Activated naive CD8-positive, alpha-beta T cell treated with anti-CD3 and anti-CD28 coated beads for 36 hours (primary cell): ENCODE results near the gene TCF4. TPM values are rescaled to one million over a fixed set of nuclear protein-coding genes. Genes with fewer than 3 reads are reported as not detected.

Experiments used
- DNase-seq: peaks from one replicate; pipeline ENCODE4 v3.0.0; 2021
- H3K27ac Mint-ChIP-seq: one replicate; pipeline ENCODE4 v1.8.0; 2022; ENCODE audit warnings: mild to moderate bottlenecking, moderate library complexity, mixed read lengths
- H3K27me3 Mint-ChIP-seq: one replicate; pipeline ENCODE4 v1.8.0; 2022; ENCODE audit warnings: mild to moderate bottlenecking, mixed read lengths
- H3K36me3 Mint-ChIP-seq: one replicate; pipeline ENCODE4 v1.8.0; 2021; ENCODE audit warnings: mild to moderate bottlenecking, mixed read lengths
- H3K4me1 Mint-ChIP-seq: one replicate; pipeline ENCODE4 v1.8.0; 2021; ENCODE audit warnings: mixed read lengths
- H3K4me3 Mint-ChIP-seq: one replicate; pipeline ENCODE4 v1.8.0; 2022; ENCODE audit warnings: mild to moderate bottlenecking, moderate library complexity, mixed read lengths
- H3K9me3 Mint-ChIP-seq: one replicate; pipeline ENCODE4 v1.8.0; 2022; ENCODE audit warnings: mixed read lengths
- total RNA-seq, 2 experiments: library from RNA; stranded (reverse); gene quantifications; one replicate each; pipeline ENCODE4 v1.2.3, GENCODE V29; 2021

TCF4 gene
- total RNA-seq, 2 experiments from 2014 or later, result 1.3 to 1.4 TPM

- H3K27me3 Mint-ChIP-seq, result no peaks in the 10 kb centered on the region
- no peak overlapping the region for H3K4me3 Mint-ChIP-seq
- no peaks in the 10 kb centered on the region for H3K36me3 Mint-ChIP-seq
- H3K4me1 Mint-ChIP-seq, result no peaks in the 10 kb centered on the region
- no peaks in the 10 kb centered on the region for H3K9me3 Mint-ChIP-seq
- no peak overlapping the region for H3K27ac Mint-ChIP-seq
- no peak for DNase-seq
Observed at GRCh38 chr18:55300936-55301531, 287.0 kb downstream of the TCF4 start.

GRCh38 chr18:55300421-55300935, 287.5 kb downstream of the TCF4 start:
- no peaks in the 10 kb centered on the region for H3K27me3 Mint-ChIP-seq
- no peak overlapping the region for H3K4me3 Mint-ChIP-seq
- no peak overlapping the region for H3K27ac Mint-ChIP-seq
- H3K4me1 Mint-ChIP-seq, result no peaks in the 10 kb centered on the region
- no peak for DNase-seq
- H3K9me3 Mint-ChIP-seq, result no peaks in the 10 kb centered on the region
- no peaks in the 10 kb centered on the region for H3K36me3 Mint-ChIP-seq

- no peaks in the 10 kb centered on the region for H3K9me3 Mint-ChIP-seq
- no peaks in the 10 kb centered on the region for H3K36me3 Mint-ChIP-seq
Observed at GRCh38 chr18:55296778-55297177, 291.2 kb downstream of the TCF4 start.

GRCh38 chr18:55296115-55296514, 291.9 kb downstream of the TCF4 start:
- Mint-ChIP-seq H3K4me1 (no peaks in the 10 kb centered on the region), H3K27me3 (no peaks in the 10 kb centered on the region), H3K9me3 (no peaks in the 10 kb centered on the region), H3K36me3 (no peaks in the 10 kb centered on the region), H3K4me3 (no peak overlapping the region), H3K27ac (no peak overlapping the region)
- DNase-seq, result no peak

More at GRCh38 chr18:55296778-55297177, 291.2 kb downstream of the TCF4 start:
- DNase-seq, result no peak
- H3K4me3 Mint-ChIP-seq, result no peak overlapping the region
- no peak overlapping the region for H3K27ac Mint-ChIP-seq
- H3K4me1 Mint-ChIP-seq, result no peaks in the 10 kb centered on the region
- no peaks in the 10 kb centered on the region for H3K27me3 Mint-ChIP-seq

- H3K9me3 Mint-ChIP-seq, result no peaks in the 10 kb centered on the region
- H3K27me3 Mint-ChIP-seq, result no peaks in the 10 kb centered on the region
- no peaks in the 10 kb centered on the region for H3K36me3 Mint-ChIP-seq
- DNase-seq, result no peak
- H3K4me1 Mint-ChIP-seq, result no peaks in the 10 kb centered on the region
- no peak overlapping the region for H3K4me3 Mint-ChIP-seq
- no peak overlapping the region for H3K27ac Mint-ChIP-seq
Observed at GRCh38 chr18:55290898-55291297, 297.1 kb downstream of the TCF4 start.

GRCh38 chr18:55289775-55290174, 298.2 kb downstream of the TCF4 start:
- Mint-ChIP-seq H3K27ac (no peak overlapping the region), H3K4me3 (no peak overlapping the region), H3K36me3 (no peaks in the 10 kb centered on the region), H3K27me3 (no peaks in the 10 kb centered on the region), H3K4me1 (no peaks in the 10 kb centered on the region), H3K9me3 (no peaks in the 10 kb centered on the region)
- DNase-seq, result no peak

- H3K9me3 Mint-ChIP-seq, result no peaks in the 10 kb centered on the region
- H3K27me3 Mint-ChIP-seq, result no peaks in the 10 kb centered on the region
- H3K27ac Mint-ChIP-seq, result no peak overlapping the region
- no peaks in the 10 kb centered on the region for H3K36me3 Mint-ChIP-seq
- H3K4me1 Mint-ChIP-seq, result no peaks in the 10 kb centered on the region
- H3K4me3 Mint-ChIP-seq, result no peak overlapping the region
- no peak for DNase-seq
Observed at GRCh38 chr18:55289048-55289447, 298.9 kb downstream of the TCF4 start.

GRCh38 chr18:55287935-55288868, 299.8 kb downstream of the TCF4 start:
- Mint-ChIP-seq H3K4me1 (no peaks in the 10 kb centered on the region), H3K4me3 (no peak overlapping the region), H3K36me3 (no peaks in the 10 kb centered on the region), H3K9me3 (no peaks in the 10 kb centered on the region), H3K27me3 (no peaks in the 10 kb centered on the region), H3K27ac (no peak overlapping the region)
- DNase-seq, result no peak

- no peaks in the 10 kb centered on the region for H3K27me3 Mint-ChIP-seq
- DNase-seq, result no peak
- H3K36me3 Mint-ChIP-seq, result no peaks in the 10 kb centered on the region
- no peaks in the 10 kb centered on the region for H3K4me1 Mint-ChIP-seq
- H3K27ac Mint-ChIP-seq, result no peak overlapping the region
- no peaks in the 10 kb centered on the region for H3K9me3 Mint-ChIP-seq
- H3K4me3 Mint-ChIP-seq, result no peak overlapping the region
Observed at GRCh38 chr18:55287149-55287806, 300.7 kb downstream of the TCF4 start.

- Mint-ChIP-seq H3K36me3 (no peaks in the 10 kb centered on the region), H3K27ac (no peak overlapping the region), H3K4me3 (no peak overlapping the region), H3K9me3 (no peaks in the 10 kb centered on the region), H3K4me1 (no peaks in the 10 kb centered on the region), H3K27me3 (no peaks in the 10 kb centered on the region)
- DNase-seq, result no peak
Observed at GRCh38 chr18:55286257-55286825, 301.7 kb downstream of the TCF4 start.

- peaks cover 3% of the 10 kb centered on the region for H3K27me3 Mint-ChIP-seq
- no peak overlapping the region for H3K4me3 Mint-ChIP-seq
- no peaks in the 10 kb centered on the region for H3K9me3 Mint-ChIP-seq
- no peaks in the 10 kb centered on the region for H3K36me3 Mint-ChIP-seq
- H3K4me1 Mint-ChIP-seq, result peaks cover 3% of the 10 kb centered on the region
- no peak overlapping the region for H3K27ac Mint-ChIP-seq
- no peak for DNase-seq
Observed at GRCh38 chr18:55284614-55285013, 303.4 kb downstream of the TCF4 start.

GRCh38 chr18:55283309-55283708, 304.7 kb downstream of the TCF4 start:
- Mint-ChIP-seq H3K36me3 (no peaks in the 10 kb centered on the region), H3K27me3 (peaks cover 3% of the 10 kb centered on the region), H3K4me3 (no peak overlapping the region), H3K4me1 (peaks cover 3% of the 10 kb centered on the region), H3K27ac (no peak overlapping the region), H3K9me3 (no peaks in the 10 kb centered on the region)
- no peak for DNase-seq

- Mint-ChIP-seq H3K4me3 (no peak overlapping the region), H3K4me1 (peaks cover 3% of the 10 kb centered on the region), H3K27me3 (peaks cover 3% of the 10 kb centered on the region), H3K27ac (no peak overlapping the region), H3K9me3 (no peaks in the 10 kb centered on the region), H3K36me3 (no peaks in the 10 kb centered on the region)
- DNase-seq, result no peak
Observed at GRCh38 chr18:55280503-55280902, 307.5 kb downstream of the TCF4 start.

GRCh38 chr18:55275039-55275901, 312.7 kb downstream of the TCF4 start:
- no peaks in the 10 kb centered on the region for H3K9me3 Mint-ChIP-seq
- H3K27me3 Mint-ChIP-seq, result no peaks in the 10 kb centered on the region
- no peaks in the 10 kb centered on the region for H3K4me1 Mint-ChIP-seq
- no peak for DNase-seq
- H3K4me3 Mint-ChIP-seq, result no peak overlapping the region
- H3K27ac Mint-ChIP-seq, result no peak overlapping the region
- no peaks in the 10 kb centered on the region for H3K36me3 Mint-ChIP-seq
